Right atrium auricular region (tissue), 2 donors: ENCODE measurements around the gene ZG16B. TPM values are rescaled to one million over a fixed set of nuclear protein-coding genes. Genes with fewer than 3 reads are reported as not detected.

Experiments used
- DNase-seq: peaks from one replicate; pipeline ENCODE4 v3.0.0-alpha.2; 2019; ENCODE audit warnings: low spot score
- H3K27ac ChIP-seq, 2 donors: fragments of 200-600 bp; sonication (generic); 1 replicate in 1 of 2; 2 replicates in 1 of 2; pipeline ENCODE4 v1.5.1; 2016 to 2019
- H3K27me3 ChIP-seq, 2 donors: fragments of 200-600 bp; sonication (generic); one replicate each; pipeline versions ENCODE4 v1.5.1 to v1.6.0; 2017 to 2019
- H3K36me3 ChIP-seq: fragments of 200-600 bp; sonication (generic); one replicate; pipeline ENCODE4 v1.5.1; 2016
- H3K4me1 ChIP-seq, 2 donors: fragments of 200-600 bp; sonication (generic); one replicate each; pipeline versions ENCODE4 v1.5.1 to v1.6.0; 2017 to 2019
- H3K4me3 ChIP-seq, 2 donors: fragments of 200-600 bp; sonication (generic); 1 replicate in 1 of 2; 2 replicates in 1 of 2; pipeline ENCODE4 v1.5.1; 2017 to 2019; ENCODE audit warnings: mild to moderate bottlenecking in 1 of 2, moderate library complexity in 1 of 2
- H3K9me3 ChIP-seq, 2 donors: fragments of 200-600 bp; sonication (generic); one replicate each; pipeline ENCODE4 v1.5.1; 2019
- CTCF ChIP-seq, 2 donors: fragments of 200-600 bp; sonication (generic); IDR thresholded peaks; one replicate each; pipeline ENCODE4 v1.5.1; 2019; ENCODE audit warnings: antibody characterized with exemption in 2 of 2
- total RNA-seq, 2 donors: library from RNA; depleted of rRNA; stranded (reverse); fragments of >200 nt; gene quantifications; one replicate each; pipeline ENCODE4 v1.1.0, GENCODE V29; 2016

ZG16B gene
- total RNA-seq, 2 donors from 2014 or later, result 0.79 TPM; not detected in 1

GRCh38 chr16:2853531-2854073 lies 23.5 kb downstream of the ZG16B start:
- DNase-seq, result no peak
- H3K27ac ChIP-seq, result no peak overlapping the region
- H3K27me3 ChIP-seq, result peaks cover 0 to 9% of the 10 kb centered on the region in 2 donors
- no peak for TF ChIP-seq CTCF (IDR thresholded peaks at IDR 0.05)
- H3K4me3 ChIP-seq, result no peak overlapping the region
- peaks cover 0 to 9% of the 10 kb centered on the region in 2 donors for H3K4me1 ChIP-seq
- peaks cover 0 to 12% of the 10 kb centered on the region in 2 donors for H3K9me3 ChIP-seq
- no peaks in the 10 kb centered on the region for H3K36me3 ChIP-seq

- Histone ChIP-seq H3K9me3 (peaks cover 0 to 12% of the 10 kb centered on the region in 2 donors), H3K27me3 (peaks cover 0 to 12% of the 10 kb centered on the region in 2 donors), H3K4me3 (no peak overlapping the region), H3K27ac (no peak overlapping the region), H3K36me3 (no peaks in the 10 kb centered on the region), H3K4me1 (peaks cover 0 to 9% of the 10 kb centered on the region in 2 donors)
- peak in 1 of 2 donors; percentile 12 for TF ChIP-seq CTCF (IDR thresholded peaks at IDR 0.05)
- DNase-seq, result no peak
These were observed 24.7 kb downstream of the ZG16B start for GRCh38 chr16:2854700-2855309.

- Histone ChIP-seq H3K27me3 (peaks cover 0 to 12% of the 10 kb centered on the region in 2 donors), H3K4me1 (peaks cover 0 to 9% of the 10 kb centered on the region in 2 donors), H3K36me3 (no peaks in the 10 kb centered on the region), H3K4me3 (no peak overlapping the region), H3K27ac (no peak overlapping the region), H3K9me3 (peaks cover 0 to 12% of the 10 kb centered on the region in 2 donors)
- TF ChIP-seq CTCF (IDR thresholded peaks at IDR 0.05), result no peak
- no peak for DNase-seq
These were observed 25.4 kb downstream of the ZG16B start for GRCh38 chr16:2855536-2855935.

GRCh38 chr16:2856061-2856670 lies 26.1 kb downstream of the ZG16B start:
- Histone ChIP-seq H3K27me3 (peaks cover 0 to 12% of the 10 kb centered on the region in 2 donors), H3K27ac (no peak overlapping the region)

GRCh38 chr16:2856686-2857450 lies 26.8 kb downstream of the ZG16B start:
- Histone ChIP-seq H3K9me3 (peaks cover 0 to 16% of the 10 kb centered on the region in 2 donors), H3K27me3 (peaks cover 0 to 12% of the 10 kb centered on the region in 2 donors), H3K4me3 (no peak overlapping the region), H3K27ac (no peak overlapping the region), H3K4me1 (peaks cover 0 to 9% of the 10 kb centered on the region in 2 donors), H3K36me3 (no peaks in the 10 kb centered on the region)
- TF ChIP-seq CTCF (IDR thresholded peaks at IDR 0.05), result no peak
- no peak for DNase-seq

More at GRCh38 chr16:2856061-2856670, 26.1 kb downstream of the ZG16B start:
- TF ChIP-seq CTCF (IDR thresholded peaks at IDR 0.05), result no peak
- no peak overlapping the region for H3K4me3 ChIP-seq
- no peak for DNase-seq
- peaks cover 0 to 15% of the 10 kb centered on the region in 2 donors for H3K9me3 ChIP-seq
- no peaks in the 10 kb centered on the region for H3K36me3 ChIP-seq
- H3K4me1 ChIP-seq, result peaks cover 0 to 9% of the 10 kb centered on the region in 2 donors
